ENCODE data around the gene NKAIN4. TPM values are rescaled to one million over a fixed set of nuclear protein-coding genes. Genes with fewer than 3 reads are reported as not detected.

NKAIN4 gene
- total and polyA plus RNA-seq, 4 donors = 0.05 TPM; not detected in 3

- DNase-seq (ENCODE audit: low spot score) = no peak
- Histone ChIP-seq H3K4me3 (ENCODE audit: low read depth in 1 of 3, low read length in 3 of 3) (no peak overlapping the region), H3K4me1 (ENCODE audit: control insufficient read depth in 4 of 4, insufficient read depth in 4 of 4, low read length in 3 of 4) (peaks cover 0 to 10% (median 2%) of the 10 kb centered on the region in 4 donors), H3K9ac (ENCODE audit: low read depth in 1 of 2, low read length in 2 of 2) (no peak overlapping the region), H3K27ac (ENCODE audit: low read depth in 1 of 2, low read length in 2 of 2) (no peak overlapping the region), H3K9me3 (ENCODE audit: control insufficient read depth in 4 of 4, low read length in 3 of 4) (no peaks in the 10 kb centered on the region), H3K36me3 (ENCODE audit: control insufficient read depth in 4 of 4, insufficient read depth in 3 of 4, low read depth in 1 of 4, low read length in 3 of 4) (no peaks in the 10 kb centered on the region), H3K27me3 (ENCODE audit: control insufficient read depth in 4 of 4, insufficient read depth in 4 of 4, low read length in 3 of 4) (peaks cover 0 to 7% (median 4%) of the 10 kb centered on the region in 4 donors)
- WGBS = 69% methylated on average over 25 of the region's 25 CpGs
- TF ChIP-seq NR2F2 (IDR thresholded peaks at IDR 0.05) (no peak), MAX (IDR thresholded peaks at IDR 0.05) (no peak), JUND (IDR thresholded peaks at IDR 0.05) (no peak)
These were observed 5.2 kb downstream of the NKAIN4 start for GRCh38 chr20:63248835-63249591.

GRCh38 chr20:63247671-63248228 is 6.5 kb downstream of the NKAIN4 start:
- H3K9me3 ChIP-seq (ENCODE audit: control insufficient read depth in 4 of 4, low read length in 3 of 4) = no peaks in the 10 kb centered on the region
- no peak overlapping the region for H3K4me3 ChIP-seq (ENCODE audit: low read depth in 1 of 3, low read length in 3 of 3)
- 63% methylated on average over 24 of the region's 24 CpGs for WGBS
- H3K4me1 ChIP-seq (ENCODE audit: control insufficient read depth in 4 of 4, insufficient read depth in 4 of 4, low read length in 3 of 4) = no peaks in the 10 kb centered on the region
- no peak for DNase-seq (ENCODE audit: low spot score)
- no peak overlapping the region for H3K27ac ChIP-seq (ENCODE audit: low read depth in 1 of 2, low read length in 2 of 2)
- TF ChIP-seq NR2F2 (IDR thresholded peaks at IDR 0.05) (no peak), TAF1 (conservative IDR thresholded peaks at IDR 0.05) (no peak), JUND (IDR thresholded peaks at IDR 0.05) (no peak), EGR1 (IDR thresholded peaks at IDR 0.05; ENCODE audit: low read depth in 2 of 2) (no peak), HNF4G (IDR thresholded peaks at IDR 0.05) (no peak), CTCF (IDR thresholded peaks at IDR 0.05; ENCODE audit: low read depth, low read length, missing input control) (no peak), FOXA2 (IDR thresholded peaks at IDR 0.05) (no peak), HNF4A (conservative IDR thresholded peaks at IDR 0.05) (no peak), GABPA (IDR thresholded peaks at IDR 0.05 in 1 of 2, conservative IDR thresholded peaks at IDR 0.05 in 1 of 2) (no peak), MAX (IDR thresholded peaks at IDR 0.05) (no peak)
- peaks cover 0 to 4% (median 3%) of the 10 kb centered on the region in 4 donors for H3K27me3 ChIP-seq (ENCODE audit: control insufficient read depth in 4 of 4, insufficient read depth in 4 of 4, low read length in 3 of 4)
- H3K36me3 ChIP-seq (ENCODE audit: control insufficient read depth in 4 of 4, insufficient read depth in 3 of 4, low read depth in 1 of 4, low read length in 3 of 4) = no peaks in the 10 kb centered on the region
- no peak overlapping the region for H3K9ac ChIP-seq (ENCODE audit: low read depth in 1 of 2, low read length in 2 of 2)

GRCh38 chr20:63246490-63247288 is 7.6 kb downstream of the NKAIN4 start:
- no peak for DNase-seq (ENCODE audit: low spot score)
- H3K36me3 ChIP-seq (ENCODE audit: control insufficient read depth in 4 of 4, insufficient read depth in 3 of 4, low read depth in 1 of 4, low read length in 3 of 4) = no peaks in the 10 kb centered on the region
- no peaks in the 10 kb centered on the region for H3K4me1 ChIP-seq (ENCODE audit: control insufficient read depth in 4 of 4, insufficient read depth in 4 of 4, low read length in 3 of 4)
- no peak overlapping the region for H3K27ac ChIP-seq (ENCODE audit: low read depth in 1 of 2, low read length in 2 of 2)
- H3K4me3 ChIP-seq (ENCODE audit: low read depth in 1 of 3, low read length in 3 of 3) = no peak overlapping the region
- 42% methylated on average over 50 of the region's 50 CpGs for WGBS
- no peak overlapping the region for H3K9ac ChIP-seq (ENCODE audit: low read depth in 1 of 2, low read length in 2 of 2)
- no peaks in the 10 kb centered on the region for H3K9me3 ChIP-seq (ENCODE audit: control insufficient read depth in 4 of 4, low read length in 3 of 4)
- H3K27me3 ChIP-seq (ENCODE audit: control insufficient read depth in 4 of 4, insufficient read depth in 4 of 4, low read length in 3 of 4) = peaks cover 0 to 4% (median 3%) of the 10 kb centered on the region in 4 donors
- no peak for TF ChIP-seq FOXA2 (IDR thresholded peaks at IDR 0.05)
- TF ChIP-seq REST (IDR thresholded peaks at IDR 0.05) = no peak
- TF ChIP-seq HNF4G (IDR thresholded peaks at IDR 0.05) = no peak
- no peak for TF ChIP-seq MAX (IDR thresholded peaks at IDR 0.05)
- TF ChIP-seq CTCF (IDR thresholded peaks at IDR 0.05; ENCODE audit: low read depth, low read length, missing input control) = no peak
- TF ChIP-seq TAF1 (conservative IDR thresholded peaks at IDR 0.05) = no peak
- no peak for TF ChIP-seq NR2F2 (IDR thresholded peaks at IDR 0.05)
- TF ChIP-seq JUND (IDR thresholded peaks at IDR 0.05) = no peak
- TF ChIP-seq RXRA (IDR thresholded peaks at IDR 0.05) = no peak
- TF ChIP-seq YY1 (IDR thresholded peaks at IDR 0.05) = no peak
- no peak for TF ChIP-seq HNF4A (conservative IDR thresholded peaks at IDR 0.05)
- no peak for TF ChIP-seq FOXA1 (IDR thresholded peaks at IDR 0.05)
- no peak for TF ChIP-seq EGR1 (IDR thresholded peaks at IDR 0.05; ENCODE audit: low read depth in 2 of 2)
- TF ChIP-seq SP1 (IDR thresholded peaks at IDR 0.05) = no peak
